ENCODE data around the gene SEMA6B.

Gene SEMA6B

DNA sequence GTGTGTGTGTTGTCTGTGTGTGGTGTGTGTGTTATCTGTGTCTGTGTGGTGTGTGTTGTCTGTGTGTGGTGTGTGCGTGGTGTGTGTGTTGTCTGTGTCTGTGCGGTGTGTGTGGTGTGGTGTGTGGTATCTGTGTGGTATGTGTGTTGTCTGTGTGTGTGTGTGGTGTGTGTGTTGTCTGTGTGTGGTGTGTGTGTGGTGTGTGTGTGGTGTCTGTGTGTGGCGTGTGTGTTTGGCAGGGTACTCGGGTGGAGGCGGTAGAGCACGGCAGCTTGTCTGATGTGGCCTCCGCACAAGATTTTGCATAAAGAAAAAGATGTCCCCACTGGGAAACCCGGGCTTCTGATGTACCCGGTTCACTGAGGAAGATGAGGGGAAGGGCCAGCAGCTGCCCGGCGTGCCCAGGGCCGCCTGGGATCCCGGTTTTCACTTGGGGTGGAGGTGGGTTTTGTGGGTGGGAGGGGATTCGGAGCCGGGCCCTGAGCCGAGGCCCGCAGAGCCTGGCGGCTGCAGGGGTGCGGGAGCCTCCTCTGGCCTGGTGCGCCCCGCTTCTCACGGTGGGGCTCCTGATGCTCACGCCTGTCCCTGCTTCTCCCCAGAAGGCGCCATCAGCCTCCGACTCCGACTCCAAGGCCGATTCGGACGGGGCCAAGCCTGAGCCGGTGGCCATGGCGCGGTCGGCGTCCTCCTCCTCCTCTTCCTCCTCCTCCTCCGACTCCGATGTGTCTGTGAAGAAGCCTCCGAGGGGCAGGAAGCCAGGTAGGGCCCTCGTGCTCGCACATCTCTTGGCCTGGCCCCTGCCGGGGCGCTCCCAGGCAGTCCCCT is 66.2 kb downstream of the SEMA6B start:
- no peak for DNase-seq (ENCODE audit: low spot score)

Measured in activated CD4-positive, alpha-beta T cell treated with anti-CD3 and anti-CD28 coated beads, Interleukin-2, Interleukin-4, amounts not matched to agents 100 ng/mL and 50 ng/mL, durations not matched to agents 16 hours and 8 hours (primary cell).